NCI-H1048 (cell line): ENCODE results near the gene F2RL3.

Source experiments
- DNase-seq: peaks from one replicate; lab custom pipeline; 2025; lab: John Stamatoyannopoulos, UW

F2RL3 gene

DNA sequence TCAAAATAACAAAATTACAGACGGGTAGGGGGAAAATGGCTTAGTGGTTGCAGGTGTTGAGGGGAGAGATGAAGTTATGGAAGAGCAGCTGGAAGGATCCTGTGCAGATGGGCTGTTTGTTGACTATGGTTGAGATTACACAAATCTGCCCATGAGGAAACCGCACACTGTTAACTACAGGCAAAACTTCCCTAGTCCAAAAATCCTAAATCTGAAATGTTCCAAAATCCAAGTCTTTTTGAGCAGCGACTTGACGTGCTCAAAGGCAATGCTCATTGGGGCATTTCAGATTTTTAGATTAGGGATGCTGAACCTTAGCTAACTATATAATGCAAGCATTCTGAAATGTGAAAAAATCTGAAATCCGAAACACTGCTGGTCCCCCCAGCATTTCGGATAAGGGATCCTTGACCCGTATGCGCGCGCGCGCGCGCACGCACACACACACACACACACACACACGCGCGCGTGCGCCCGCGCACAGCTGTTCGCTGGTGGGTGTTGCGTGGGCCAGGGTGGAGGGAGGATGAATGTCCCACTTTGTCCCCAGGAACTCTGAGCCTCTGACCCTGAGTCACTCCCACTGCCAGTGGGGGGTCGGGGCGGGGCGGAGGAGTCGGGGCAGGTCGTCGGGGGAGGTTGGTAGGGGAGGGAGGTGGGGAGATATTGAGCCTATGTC, 6.8 kb downstream of the F2RL3 start:
- DNase-seq = no peak

DNA sequence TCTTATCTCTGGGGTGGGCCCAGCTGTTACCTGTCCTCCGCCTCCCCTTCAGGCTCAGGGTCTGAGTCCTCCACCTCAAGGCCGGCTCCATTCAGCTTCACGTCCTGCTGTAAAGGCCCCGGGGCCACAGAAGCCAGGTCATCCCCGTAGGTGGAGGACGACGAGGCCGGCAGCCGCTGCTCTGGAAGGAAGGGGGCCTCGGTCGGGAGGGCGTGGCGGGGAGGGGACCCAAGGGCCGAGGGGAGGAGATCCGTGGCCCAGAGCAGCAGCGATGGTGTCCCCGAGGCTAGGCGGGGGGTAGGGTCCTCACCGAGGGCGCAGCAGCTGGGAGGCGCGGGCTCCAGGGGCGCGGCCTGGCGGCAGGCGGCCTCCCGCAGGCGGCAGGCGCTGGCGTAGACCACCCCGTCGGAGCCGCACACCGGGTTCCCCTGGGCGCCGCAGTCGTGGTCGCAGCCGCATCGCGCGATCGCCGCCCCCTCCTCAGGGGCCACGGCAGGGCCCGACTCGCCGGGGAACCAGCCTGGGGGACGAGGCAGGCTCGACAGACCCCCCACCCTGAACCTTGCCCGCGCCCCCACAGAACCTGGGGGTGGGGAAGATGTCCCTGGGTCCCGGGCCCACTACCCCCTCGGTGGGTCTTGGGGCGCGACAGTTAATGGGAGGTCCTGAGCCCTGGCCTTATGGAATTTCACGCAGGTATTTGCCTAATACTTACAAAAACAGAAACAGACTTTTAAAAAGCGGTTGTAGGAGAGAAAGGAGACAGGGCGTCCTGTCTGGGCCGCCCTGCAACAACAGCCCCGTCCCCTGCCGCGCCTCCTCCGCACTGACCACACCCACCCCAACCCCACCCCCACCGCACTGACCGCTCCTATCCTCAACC, 7.6 kb downstream of the F2RL3 start:
- no peak for DNase-seq

DNA sequence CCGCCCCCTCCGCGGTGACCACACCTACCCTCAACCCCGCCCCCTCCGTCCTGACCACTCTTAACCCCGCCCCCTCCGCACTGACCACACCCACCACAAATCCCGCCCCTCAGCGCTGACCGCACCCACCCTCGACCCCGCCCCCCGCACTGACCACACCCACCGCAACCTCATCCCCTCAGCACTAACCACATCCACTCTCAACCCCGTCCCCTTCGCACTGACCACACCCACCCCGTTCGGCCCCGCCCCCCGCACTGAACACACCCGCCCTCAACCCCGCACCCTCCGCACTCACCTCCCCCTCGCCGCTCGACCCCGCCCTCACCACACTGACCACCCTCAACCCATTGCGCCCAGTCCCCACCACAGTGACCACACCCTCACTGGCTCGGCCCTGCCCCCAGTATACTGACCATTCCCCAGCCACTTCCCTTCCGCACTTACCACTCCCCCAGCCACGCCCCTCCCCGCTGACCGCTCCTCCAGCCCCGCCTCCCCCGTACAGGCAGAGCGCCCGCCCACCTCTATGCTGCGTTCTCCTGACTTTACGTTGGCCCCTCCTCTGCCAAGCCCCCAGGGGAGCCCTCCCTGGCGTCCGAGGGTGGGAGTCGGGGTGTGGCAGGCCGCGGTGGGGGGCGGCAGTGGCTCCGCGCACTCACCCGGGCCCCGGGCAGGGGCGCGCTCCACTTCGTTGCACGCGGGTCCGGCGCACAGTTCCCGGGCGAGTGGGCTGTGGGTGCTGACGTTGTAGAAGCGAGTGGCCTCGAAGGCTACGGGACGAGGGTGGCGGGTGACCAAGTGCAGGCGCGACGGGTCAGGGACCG, 8.4 kb downstream of the F2RL3 start:
- peak; percentile 77 for DNase-seq

DNA sequence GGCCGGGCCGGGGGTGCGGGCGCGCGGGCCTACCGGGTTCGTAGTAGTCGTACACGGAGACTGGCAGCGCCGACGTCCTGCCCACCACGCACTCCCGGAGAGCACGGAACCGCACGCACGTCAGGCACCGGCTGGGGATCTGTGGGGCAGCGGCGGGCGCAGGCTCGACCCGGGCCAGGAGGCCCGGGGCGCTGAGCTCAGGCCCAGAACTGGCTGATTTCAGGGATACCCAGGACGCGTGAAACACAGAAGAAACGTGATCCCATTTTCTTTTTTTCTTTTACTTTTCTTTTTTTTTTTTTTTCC, 9.0 kb downstream of the F2RL3 start:
- no peak for DNase-seq

DNA sequence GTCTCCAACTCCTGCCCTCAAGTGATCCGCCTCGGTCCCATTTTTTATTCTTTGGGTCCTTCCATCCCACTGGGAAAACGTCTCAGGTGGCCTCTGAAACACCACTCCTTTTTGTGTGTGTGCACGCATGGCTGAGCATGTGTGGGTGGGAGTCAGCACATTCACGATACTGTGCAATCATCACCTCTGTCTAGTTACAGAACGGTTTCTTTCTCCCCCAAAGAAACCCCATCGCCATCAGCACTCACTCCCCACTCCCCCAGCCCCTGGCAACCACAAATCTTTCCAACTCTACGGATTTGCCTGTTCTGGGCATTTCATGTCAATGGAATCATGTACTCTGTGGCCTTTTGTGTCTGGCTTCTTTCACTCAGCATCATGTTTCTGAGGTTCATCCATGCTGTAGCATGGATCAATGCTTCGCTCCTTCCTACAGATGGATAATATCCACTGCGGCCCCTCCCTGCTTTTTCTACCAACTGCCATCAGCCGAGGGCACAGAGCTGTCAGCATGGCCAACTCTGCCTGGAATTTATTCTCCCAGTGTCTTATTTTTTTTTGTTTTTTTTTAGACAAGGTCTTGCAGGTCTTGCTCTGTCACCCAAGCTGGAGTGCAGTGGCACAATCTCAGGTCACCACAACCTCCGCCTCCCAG, 9.7 kb downstream of the F2RL3 start:
- no peak for DNase-seq

DNA sequence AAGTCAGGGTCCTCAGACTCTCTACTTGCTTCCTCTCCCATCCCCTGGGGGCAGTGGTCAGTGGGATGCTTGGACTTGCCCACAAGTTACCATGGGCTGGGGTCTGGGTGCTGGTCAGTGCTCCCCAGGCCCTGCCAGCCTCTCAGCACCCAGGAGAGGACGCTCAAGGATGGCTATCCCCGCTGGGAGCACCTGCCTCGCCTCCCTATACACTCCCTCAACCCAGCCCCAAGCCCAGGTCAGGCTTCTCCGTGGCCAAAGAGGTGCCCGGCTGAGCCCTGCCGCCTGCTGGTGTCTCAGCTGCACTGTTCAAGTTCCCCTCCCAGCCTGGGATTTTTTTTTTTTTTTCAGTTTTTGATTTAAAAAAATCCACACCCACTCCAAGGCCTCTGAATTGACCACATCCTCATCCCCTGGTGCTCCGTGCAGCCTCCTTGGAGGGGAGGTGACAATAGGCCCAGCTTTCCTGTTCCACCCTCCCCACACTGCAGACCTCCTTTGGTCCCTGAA, 10.8 kb downstream of the F2RL3 start:
- no peak for DNase-seq

DNA sequence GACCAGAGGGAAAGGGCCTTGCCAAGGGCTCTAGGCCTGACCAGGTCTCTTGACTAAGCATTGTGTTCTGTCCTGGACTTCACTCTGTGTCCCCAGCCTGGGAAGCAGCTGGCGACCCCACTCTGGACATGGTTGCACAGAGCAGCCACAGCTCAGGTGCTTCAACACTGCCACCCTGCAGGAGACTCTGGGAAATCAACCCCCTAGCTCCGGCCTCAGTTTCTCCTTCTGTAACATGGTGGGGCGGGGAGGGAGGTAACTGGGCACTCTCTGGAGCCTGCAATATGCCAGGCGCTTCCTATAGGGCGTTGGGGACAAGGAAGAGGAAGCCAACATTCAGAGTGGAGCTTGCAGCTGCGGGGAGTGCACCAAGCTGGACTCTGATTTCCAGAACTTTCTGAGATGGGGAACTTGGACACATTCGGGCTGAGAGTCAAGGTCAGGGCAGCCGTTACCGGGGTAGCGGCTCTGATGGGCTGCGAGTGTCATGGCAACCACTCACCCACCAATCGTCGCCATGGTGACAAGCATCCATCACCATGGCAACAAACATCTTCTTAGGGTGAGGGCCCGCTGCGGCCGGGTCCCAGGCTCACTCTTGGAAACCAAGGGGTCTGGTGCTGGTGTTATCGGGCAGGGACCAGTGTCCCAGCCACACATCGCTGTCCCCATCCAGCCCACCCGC, 12.8 kb downstream of the F2RL3 start:
- DNase-seq = no peak

DNA sequence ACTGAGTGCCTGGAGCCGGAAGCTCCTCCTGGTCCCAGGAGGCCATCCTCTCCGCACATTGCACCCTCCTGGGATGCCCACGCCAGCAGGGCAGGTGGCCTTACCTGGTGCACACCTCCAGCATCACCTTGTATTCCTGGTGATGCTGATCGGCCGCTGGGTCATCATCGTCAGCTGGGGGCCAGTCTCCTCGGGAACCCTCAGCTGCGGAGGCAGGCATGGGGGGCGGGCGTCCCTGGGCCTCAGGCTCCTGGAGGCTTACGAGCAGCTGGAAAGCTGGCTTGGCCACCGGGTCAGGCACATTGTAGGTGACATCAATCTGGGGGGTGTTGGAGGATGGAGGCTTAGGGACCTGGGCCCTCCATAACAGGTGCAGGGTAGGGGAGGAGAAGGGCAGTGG, 13.7 kb downstream of the F2RL3 start:
- no peak for DNase-seq

DNA sequence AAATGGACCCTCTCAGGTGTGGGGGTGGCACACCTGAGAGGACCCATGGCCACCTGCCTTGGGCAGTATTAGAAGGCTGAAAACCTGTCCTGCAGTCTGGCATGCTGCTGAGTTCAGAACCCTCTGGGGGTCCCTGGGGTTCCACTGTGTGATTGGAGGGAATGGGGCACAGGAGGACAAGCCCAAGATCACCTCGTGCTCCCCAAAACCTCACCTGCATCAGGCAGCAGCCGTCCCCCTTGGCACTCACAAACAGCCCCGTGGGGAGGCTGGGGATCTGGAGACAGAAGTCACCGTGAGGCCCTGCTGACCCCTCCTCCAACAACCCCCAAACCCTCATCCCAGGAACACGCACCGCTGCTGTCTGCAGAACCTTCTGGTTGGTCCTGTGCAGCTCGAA, 14.5 kb downstream of the F2RL3 start:
- no peak for DNase-seq

DNA sequence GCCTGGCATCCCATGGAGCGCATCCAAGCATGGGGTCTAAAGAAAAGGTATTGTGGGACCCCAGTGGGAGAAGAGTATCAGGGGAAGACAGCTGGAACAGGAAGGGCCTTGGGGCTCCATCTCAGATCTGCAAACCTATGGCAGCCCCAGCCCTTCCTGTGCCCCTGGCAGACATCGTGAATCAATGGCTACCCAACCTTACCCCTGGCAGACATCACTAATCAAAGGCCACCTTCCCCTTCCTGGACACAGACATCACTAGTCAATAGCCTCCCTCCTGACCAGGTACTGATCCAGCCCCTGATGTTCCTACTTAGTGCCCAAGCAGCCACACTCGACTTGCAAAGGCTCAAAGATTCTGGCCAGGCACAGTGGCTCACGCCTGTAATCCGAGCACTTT, 15.8 kb downstream of the F2RL3 start:
- no peak for DNase-seq

DNA sequence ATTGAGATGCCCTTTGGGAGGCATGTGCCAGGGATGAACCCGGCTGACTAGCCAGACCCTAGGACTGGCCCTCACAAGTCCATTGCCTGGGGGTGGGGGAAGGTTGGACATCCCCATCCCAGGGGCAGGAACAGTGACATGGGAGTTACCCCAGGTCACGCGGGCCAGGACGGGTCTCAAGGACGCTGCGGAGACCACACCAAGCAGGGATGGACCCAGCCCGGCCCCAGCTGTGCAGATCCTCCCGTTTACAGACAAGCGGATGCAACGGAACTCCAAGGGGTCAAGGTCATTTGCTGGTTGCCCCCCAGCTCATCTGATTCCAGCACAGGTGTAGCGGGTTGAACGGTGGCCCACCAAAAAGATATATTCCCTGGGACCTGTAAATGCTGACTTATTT, 20.0 kb downstream of the F2RL3 start:
- DNase-seq = no peak

DNA sequence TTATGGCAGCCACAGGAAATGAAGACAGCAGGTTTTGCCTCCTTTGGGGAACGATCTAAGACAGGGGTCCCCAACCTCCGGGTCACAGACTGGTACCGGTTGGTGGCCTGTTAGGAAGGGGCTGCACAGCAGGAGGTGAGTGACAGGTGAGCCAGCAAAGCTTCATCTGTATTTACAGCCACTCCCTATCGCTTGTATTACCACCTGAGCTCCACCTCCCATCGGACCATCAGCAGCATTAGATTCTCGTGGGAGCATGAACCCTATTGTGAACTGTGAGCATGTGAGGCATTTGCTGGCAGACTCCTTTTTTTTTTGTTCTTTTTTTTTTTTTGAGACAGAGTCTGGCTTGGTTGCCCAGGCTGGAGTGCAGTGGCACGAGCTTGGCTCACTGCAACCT, 22.2 kb downstream of the F2RL3 start:
- no peak for DNase-seq

DNA sequence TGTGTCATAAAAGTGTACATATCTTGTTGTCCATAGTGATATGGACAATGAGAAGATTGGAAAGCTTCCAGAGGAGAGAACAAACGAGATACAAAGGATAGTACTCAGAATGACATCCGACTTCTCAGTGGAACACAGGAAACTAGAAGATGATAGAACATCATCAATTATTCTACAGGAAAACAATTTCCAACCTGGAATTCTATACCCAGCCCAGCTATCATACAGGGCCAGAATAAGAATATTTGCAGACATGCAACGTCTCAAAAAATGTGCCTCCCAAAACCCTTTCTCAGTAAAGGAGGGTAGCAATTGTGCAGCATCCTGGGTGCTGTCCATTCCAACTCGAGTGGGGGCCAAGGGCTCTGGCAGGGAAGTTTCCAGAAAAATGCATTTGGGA, 24.0 kb downstream of the F2RL3 start:
- DNase-seq = no peak

DNA sequence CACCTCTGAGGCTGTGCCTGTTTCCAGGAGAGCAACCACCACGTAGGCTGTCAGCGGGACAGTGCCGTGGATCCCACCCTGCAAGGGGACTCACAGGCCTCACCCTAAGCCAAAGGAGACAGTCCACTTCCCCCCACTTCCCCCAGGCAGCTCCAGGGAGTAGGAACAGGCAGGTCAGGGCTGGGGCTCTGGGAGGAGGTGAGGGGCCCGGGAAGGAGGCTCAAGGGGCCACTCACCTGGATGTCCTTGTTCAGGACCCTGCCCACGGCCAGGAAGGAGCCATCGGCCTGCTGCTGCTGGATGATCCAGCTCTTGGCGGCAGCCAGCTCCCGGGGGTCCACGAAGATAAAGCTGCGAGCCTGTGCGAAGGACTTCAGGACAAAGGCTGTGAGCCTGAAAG, 25.6 kb downstream of the F2RL3 start:
- DNase-seq = no peak

DNA sequence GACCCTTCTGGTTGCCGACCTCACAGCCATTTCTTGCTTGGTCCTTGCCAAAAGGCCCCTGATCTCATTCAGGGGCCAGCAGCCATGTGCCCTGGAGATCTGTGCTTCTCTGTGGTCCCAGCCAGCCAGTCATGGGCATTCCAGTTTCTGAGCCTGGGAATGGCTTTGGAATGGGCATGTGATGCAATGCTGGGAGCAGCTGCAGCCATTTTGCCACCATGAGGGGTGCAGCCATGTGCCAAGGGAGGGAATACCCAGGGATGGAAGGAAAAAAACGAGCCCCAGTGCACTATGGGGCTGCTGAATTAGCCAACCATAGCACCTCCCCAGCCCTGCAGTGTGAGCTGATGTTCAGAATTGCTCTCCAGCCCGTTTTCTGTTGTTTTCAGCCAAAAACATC, 26.3 kb downstream of the F2RL3 start:
- no peak for DNase-seq

DNA sequence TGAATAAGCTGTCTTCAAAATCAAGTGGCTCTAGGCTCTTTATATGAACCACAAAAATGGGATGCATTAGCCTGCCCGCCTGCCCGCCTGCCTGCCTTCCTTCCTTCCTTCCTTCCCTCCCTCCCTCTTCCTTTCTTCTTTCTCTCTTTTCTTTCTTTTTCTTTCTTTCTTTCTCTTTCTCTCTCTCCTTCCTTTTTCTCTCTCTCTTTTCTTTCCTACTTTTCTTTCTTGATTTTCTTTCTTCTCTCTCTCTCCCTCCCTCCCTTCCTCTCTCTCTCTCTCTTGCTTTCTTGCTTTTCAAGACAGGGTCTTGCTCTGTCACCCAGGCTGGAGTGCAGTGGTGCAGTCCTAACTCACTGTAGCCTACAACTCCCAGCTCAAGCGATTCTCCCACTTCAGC, 26.9 kb downstream of the F2RL3 start:
- DNase-seq = no peak

DNA sequence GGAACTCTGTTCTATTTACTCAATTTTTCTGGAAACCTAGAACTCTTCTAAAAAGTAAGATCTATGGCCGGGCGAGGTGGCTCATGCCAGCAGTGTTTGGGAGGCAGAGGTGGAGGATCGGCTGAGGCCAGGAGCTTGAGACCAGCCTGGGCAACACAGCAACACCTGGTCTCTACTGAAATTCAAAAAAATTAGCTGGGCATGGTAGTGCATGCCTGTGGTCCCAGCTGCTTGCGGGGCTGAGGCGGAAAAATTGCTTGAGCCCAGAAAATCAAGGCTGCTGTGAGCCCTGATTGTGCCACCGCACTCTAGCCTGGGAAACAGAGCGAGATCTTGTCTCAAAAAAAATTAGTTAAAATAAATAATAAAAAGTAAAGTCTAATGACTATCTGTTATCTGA, 28.6 kb downstream of the F2RL3 start:
- DNase-seq = no peak

DNA sequence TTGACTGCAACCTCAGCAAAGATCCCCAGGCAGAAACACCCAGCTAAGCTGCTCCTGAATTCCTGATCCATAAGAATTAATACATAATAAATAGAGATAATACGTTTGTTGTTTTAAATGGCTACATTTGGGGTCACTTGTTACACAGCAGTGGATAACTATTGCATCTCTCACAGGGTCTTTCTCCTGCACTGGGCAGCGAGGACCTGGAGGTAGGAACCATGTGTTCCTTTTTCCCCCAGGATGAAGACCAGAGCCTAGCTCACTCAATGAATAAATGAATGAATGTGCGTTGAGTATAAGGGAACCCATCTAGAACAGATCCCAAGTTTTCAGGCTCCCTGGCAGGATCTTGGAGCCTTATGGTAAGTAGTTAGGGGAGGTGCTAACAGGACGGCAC, 30.7 kb downstream of the F2RL3 start:
- DNase-seq = no peak

DNA sequence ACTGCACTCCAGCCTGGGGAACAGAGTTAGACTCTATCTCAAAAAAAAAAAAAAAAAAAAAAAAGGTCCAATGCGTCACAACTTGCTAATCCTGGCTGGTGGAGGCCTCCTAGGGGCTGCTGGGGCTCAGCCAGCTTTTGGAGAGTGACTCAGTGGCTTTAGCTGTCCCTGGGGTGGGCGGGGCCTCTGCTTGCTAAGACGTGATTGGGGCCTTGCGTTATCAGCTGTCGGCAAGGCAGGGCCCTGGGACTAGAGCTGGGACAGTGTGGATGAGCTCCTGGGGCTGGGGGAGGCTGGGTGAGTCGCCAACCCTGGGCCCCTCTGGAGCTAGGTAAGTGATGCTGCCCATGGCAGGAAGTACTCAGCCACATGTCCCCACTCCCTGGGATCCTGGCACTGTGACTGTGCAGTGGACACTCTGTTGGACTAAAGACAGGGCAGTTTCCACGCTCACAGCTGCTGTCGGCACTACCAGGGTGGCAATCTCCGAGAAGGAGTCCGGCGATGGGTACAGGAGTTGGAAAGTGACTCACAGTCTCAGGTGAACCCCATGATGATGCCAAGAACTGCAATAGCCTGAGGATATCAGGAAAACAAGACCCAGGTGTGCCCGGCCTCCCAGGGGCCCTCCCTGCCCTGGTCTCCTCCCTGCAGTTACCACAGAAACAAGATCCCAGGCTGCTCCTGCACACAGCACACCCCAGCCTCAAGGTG, 32.2 kb downstream of the F2RL3 start:
- no peak for DNase-seq

DNA sequence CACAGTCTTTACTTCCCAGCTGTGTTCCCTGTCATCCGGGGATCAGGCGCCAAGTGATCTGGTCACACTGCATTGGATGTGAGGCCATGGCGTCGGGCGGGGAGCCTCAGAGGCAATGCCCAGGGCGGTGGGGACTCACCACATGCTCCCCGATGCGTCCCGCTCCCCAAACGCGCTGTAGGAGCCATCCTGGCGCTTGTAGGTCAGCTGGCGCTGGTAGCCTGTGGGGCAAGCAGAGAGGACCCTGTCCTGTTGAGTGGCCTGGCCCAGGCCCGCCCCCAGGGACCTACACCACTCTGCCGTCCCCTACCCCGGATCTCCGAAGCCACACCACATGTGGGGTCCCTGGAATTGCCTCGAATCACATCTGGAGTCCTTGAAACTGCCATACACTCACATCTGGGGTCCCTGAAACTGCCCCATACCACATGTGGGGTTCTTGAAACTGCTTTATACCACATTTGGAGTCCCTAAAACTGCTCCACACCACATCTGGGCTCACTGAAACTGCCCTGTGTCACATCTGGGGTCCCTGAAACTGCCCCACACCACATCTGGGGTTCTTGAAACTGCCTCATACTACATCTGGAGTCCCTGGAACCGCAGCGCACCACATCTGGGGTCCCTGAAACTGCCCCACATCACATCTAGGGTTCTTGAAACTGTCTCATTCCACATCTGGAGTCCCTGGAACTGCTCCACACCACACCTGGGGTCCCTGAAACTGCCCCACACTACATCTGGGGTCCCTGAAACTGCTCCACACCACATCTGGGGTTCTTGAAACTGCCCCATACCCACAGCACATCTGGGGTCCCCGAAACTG, 33.2 kb downstream of the F2RL3 start:
- DNase-seq = no peak
